HCT116 (cell line): Measurements from ENCODE around the gene PITRM1. TPM values are rescaled to one million over a fixed set of nuclear protein-coding genes. Genes with fewer than 3 reads are reported as not detected.
A peak's percentile ranks its signal among the peaks of the same experiment; 100 is the strongest.
"Not testable (repeated sequence)": the region's sequence is repeated elsewhere in the genome, so short reads cannot be mapped to it uniquely, and the experiment has no call there.

Experiments used
- ATAC-seq: fragments of 200-7000 bp; cut with Tn5 transposase; 2 replicates; pipeline ENCODE4 v1.9.1; 2020; ENCODE audit warnings: mild to moderate bottlenecking, moderate library complexity
- BruUV-seq: library from RNA; stranded (reverse); fragments of 400-500 nt; replicated peaks from 2 replicates; lab custom pipeline; 2021; lab: Mats Ljungman, UMichigan
- CTCF ChIA-PET: fragments of 300-600 bp; sonication (Branson Sonifier 250); formaldehyde crosslinking; loops from one replicate; lab custom pipeline; 2021; ENCODE audit warnings: antibody characterized with exemption; lab: Charles Lee
- POLR2A ChIA-PET: fragments of 300-600, 350-600 bp; sonication (Branson Sonifier 250); formaldehyde crosslinking; loops from one replicate; lab custom pipeline; 2021; ENCODE audit warnings: antibody characterized with exemption; lab: Charles Lee
- RAD21 ChIA-PET, 2 experiments: fragments of 300-600 bp; sonication (Branson Sonifier 250); formaldehyde crosslinking; loops; one replicate each; lab custom pipeline; 2023; ENCODE audit warnings: low total read pairs in 2 of 2; ENCODE audit not compliant: uncharacterized antibody in 2 of 2, unreplicated experiment in 2 of 2, low non-redundant PET in 1 of 2; lab: Charles Lee
- DNase-seq: peaks from one replicate; pipeline ENCODE4 v3.0.0-alpha.2; 2010; ENCODE audit warnings: low read depth, low spot score
- H2AFZ ChIP-seq: fragments of 200-600 bp; shearing (Covaris generic), sonication (generic); 2 replicates; pipeline ENCODE4 v1.6.1; 2017; ENCODE audit warnings: low read depth, mixed run types, mixed read lengths, antibody characterized with exemption, low read length; ENCODE audit not compliant: poor library complexity, severe bottlenecking
- H3K27ac ChIP-seq: 2 replicates; pipeline ENCODE4 v1.5.1; 2012; ENCODE audit warnings: low read depth, low read length
- H3K27me3 ChIP-seq: fragments of 200-600 bp; sonication (generic); 2 replicates; pipeline ENCODE4 v1.6.1; 2016; ENCODE audit warnings: mixed run types, low read length, mixed read lengths; ENCODE audit not compliant: insufficient read depth
- H3K36me3 ChIP-seq, 2 experiments: fragments of 200-500 bp in 1 of 2; fragments of 200-600 bp in 1 of 2; sonication (Bioruptor generic) in 1 of 2; sonication (generic) in 1 of 2; 2 replicates each; pipeline versions ENCODE4 v1.5.1 to v1.6.1; 2014 to 2016; ENCODE audit warnings: low read length in 2 of 2, inconsistent platforms in 1 of 2, mixed read lengths in 1 of 2, mixed run types in 1 of 2; ENCODE audit not compliant: insufficient read depth in 2 of 2, control insufficient read depth in 1 of 2
- H3K4me1 ChIP-seq, 2 experiments: fragments of 200-600 bp in 1 of 2; sonication (generic) in 1 of 2; 2 replicates each; pipeline versions ENCODE4 v1.5.1 to v1.6.1; 2012 to 2017; ENCODE audit warnings: low read length in 2 of 2, inconsistent platforms in 1 of 2, mild to moderate bottlenecking in 1 of 2, mixed read lengths in 1 of 2, mixed run types in 1 of 2, moderate library complexity in 1 of 2; ENCODE audit not compliant: insufficient read depth in 2 of 2, control insufficient read depth in 1 of 2
- H3K4me2 ChIP-seq: fragments of 200-600 bp; sonication (generic); 2 replicates; pipeline ENCODE4 v1.6.1; 2017; ENCODE audit warnings: mixed run types, low read length, mixed read lengths
- H3K4me3 ChIP-seq, 2 experiments: fragments of 200-600 bp in 1 of 2; sonication (generic) in 1 of 2; replicated peaks in 1 of 2; 2 replicates each; pipeline ENCODE4 v1.5.1; 2011 to 2016; ENCODE audit warnings: low read length in 2 of 2, control low read depth in 1 of 2, low read depth in 1 of 2, mild to moderate bottlenecking in 1 of 2, mixed read lengths in 1 of 2, mixed run types in 1 of 2
- H3K79me2 ChIP-seq: fragments of 200-600 bp; sonication (generic); 2 replicates; pipeline ENCODE4 v1.6.1; 2017; ENCODE audit warnings: mild to moderate bottlenecking, mixed run types, low read length, moderate library complexity, mixed read lengths; ENCODE audit not compliant: insufficient read depth
- H3K9ac ChIP-seq: fragments of 200-600 bp; sonication (generic); 2 replicates; pipeline ENCODE4 v1.6.1; 2016; ENCODE audit warnings: low read length, mixed read lengths
- H3K9me2 ChIP-seq: fragments of 200-600 bp; sonication (generic), shearing (Covaris generic); 2 replicates; pipeline ENCODE4 v1.6.1; 2017; ENCODE audit warnings: mixed run types, mild to moderate bottlenecking, moderate library complexity; ENCODE audit not compliant: insufficient read depth
- H3K9me3 ChIP-seq, 2 experiments: fragments of 200-500 bp in 1 of 2; fragments of 200-600 bp in 1 of 2; sonication (Bioruptor generic) in 1 of 2; sonication (generic) in 1 of 2; 2 replicates each; pipeline ENCODE4 v1.6.1; 2014 to 2017; ENCODE audit warnings: low read length in 2 of 2, mixed read lengths in 2 of 2, inconsistent platforms in 1 of 2, low read depth in 1 of 2, mild to moderate bottlenecking in 1 of 2, mixed run types in 1 of 2, moderate library complexity in 1 of 2; ENCODE audit not compliant: control insufficient read depth in 1 of 2, insufficient read depth in 1 of 2
- H4K20me1 ChIP-seq: fragments of 200-600 bp; sonication (generic), shearing (Covaris generic); 2 replicates; pipeline ENCODE4 v1.6.1; 2017; ENCODE audit warnings: mixed run types, mild to moderate bottlenecking, moderate library complexity; ENCODE audit not compliant: insufficient read depth
- ATF3 ChIP-seq: IDR thresholded peaks from 2 replicates; pipeline ENCODE4 v1.6.1; 2012
- CTCF ChIP-seq, 3 experiments: fragments of 200-600 bp in 1 of 3; sonication (generic) in 1 of 3; IDR thresholded peaks in 2 of 3; conservative IDR thresholded peaks in 1 of 3; 2 replicates each; pipeline ENCODE4 v1.5.1; 2012 to 2017; ENCODE audit warnings: low read depth in 2 of 3, low read length in 2 of 3, antibody characterized with exemption in 1 of 3, borderline replicate concordance in 1 of 3, control low read depth in 1 of 3, mild to moderate bottlenecking in 1 of 3, mixed read lengths in 1 of 3, mixed run types in 1 of 3, moderate library complexity in 1 of 3; ENCODE audit not compliant: insufficient read depth in 1 of 3
- EZH2 ChIP-seq: fragments of 200-600 bp; sonication (generic); IDR thresholded peaks from 2 replicates; pipeline ENCODE4 v1.6.1; 2017; ENCODE audit warnings: antibody characterized with exemption, mixed run types
- EZH2phosphoT487 ChIP-seq: fragments of 200-600 bp; IDR thresholded peaks from 2 replicates; pipeline ENCODE4 v1.6.1; 2018; ENCODE audit warnings: antibody characterized with exemption, borderline replicate concordance
- JUND ChIP-seq: IDR thresholded peaks from 2 replicates; pipeline ENCODE4 v1.6.1; 2012
- RAD21 ChIP-seq: IDR thresholded peaks from 2 replicates; pipeline ENCODE4 v1.6.1; 2012; ENCODE audit warnings: low read depth, mild to moderate bottlenecking
- REST ChIP-seq: IDR thresholded peaks from 2 replicates; pipeline ENCODE4 v1.6.1; 2012; ENCODE audit warnings: low read depth
- SP1 ChIP-seq: IDR thresholded peaks from 2 replicates; pipeline ENCODE4 v1.6.1; 2012; ENCODE audit warnings: low read depth
- ZNF274 ChIP-seq: fragments of 200-500 bp; sonication (Bioruptor generic); IDR thresholded peaks from 2 replicates; pipeline ENCODE4 v1.6.1; 2014; ENCODE audit warnings: mild to moderate bottlenecking, low read depth, low read length, inconsistent platforms
- intact Hi-C: fragments of 100-400 bp; cut with micrococcal nuclease; formaldehyde crosslinking; loops from 2 replicates; pipeline ENCODE4 v1.10.0; 2022
- total RNA-seq: library from RNA; stranded (reverse); gene quantifications from one replicate; pipeline ENCODE4 v1.2.1, GENCODE V29; 2021; ENCODE audit not compliant: unreplicated experiment

The PITRM1 gene
- total RNA-seq, 1 experiment from 2014 or later = 59.5 TPM

GRCh38 chr10:3222068-3222467, 49.5 kb upstream of the PITRM1 start:
- no TSS peak for BruUV-seq
- Histone ChIP-seq H3K79me2 (no peaks in the 10 kb centered on the region), H3K4me3 (no peak overlapping the region), H3K9ac (no peak overlapping the region), H2AFZ (no peak overlapping the region), H3K4me2 (no peak overlapping the region), H3K36me3 (no peaks in the 10 kb centered on the region), H4K20me1 (no peaks in the 10 kb centered on the region), H3K9me2 (no peaks in the 10 kb centered on the region), H3K4me1 (peaks cover 6% of the 10 kb centered on the region in 2 experiments), H3K27ac (no peak overlapping the region), H3K9me3 (no peaks in the 10 kb centered on the region), H3K27me3 (no peaks in the 10 kb centered on the region)
- ChIA-PET POLR2A (no interaction called here), RAD21 (no interaction called here), CTCF (no interaction called here)
- DNase-seq (no peak), ATAC-seq (no peak)
- intact Hi-C loops = no loop called here
- TF ChIP-seq RAD21 (peak; percentile 51), REST (no peak), EZH2 (no peak), ATF3 (no peak), SP1 (no peak), EZH2phosphoT487 (no peak), JUND (no peak), CTCF (IDR thresholded peaks at IDR 0.05 in 2 of 3, conservative IDR thresholded peaks at IDR 0.05 in 1 of 3; ENCODE audit: borderline replicate concordance in 1 of 3, insufficient read depth in 1 of 3, low read depth in 2 of 3, low read length in 2 of 3) (peak; percentile 8 to 42 (median 22); a peak in 3 of 6 replicates), ZNF274 (no peak)

- H3K4me3 ChIP-seq, H2AFZ ChIP-seq, H3K4me2 ChIP-seq, CTCF ChIA-PET, H3K79me2 ChIP-seq, H3K27me3 ChIP-seq, H4K20me1 ChIP-seq, H3K9ac ChIP-seq, BruUV-seq, H3K36me3 ChIP-seq, H3K4me1 ChIP-seq, RAD21 ChIA-PET, POLR2A ChIA-PET, H3K27ac ChIP-seq, ATAC-seq, intact Hi-C loops, DNase-seq, H3K9me3 ChIP-seq, H3K9me2 ChIP-seq: not testable (repeated sequence)
These were observed 49.0 kb upstream of the PITRM1 start for GRCh38 chr10:3221601-3222000.
